ENCODE results near the gene ABCB6.
A peak's percentile ranks its signal among the peaks of the same experiment; 100 is the strongest.

The ABCB6 gene

DNA sequence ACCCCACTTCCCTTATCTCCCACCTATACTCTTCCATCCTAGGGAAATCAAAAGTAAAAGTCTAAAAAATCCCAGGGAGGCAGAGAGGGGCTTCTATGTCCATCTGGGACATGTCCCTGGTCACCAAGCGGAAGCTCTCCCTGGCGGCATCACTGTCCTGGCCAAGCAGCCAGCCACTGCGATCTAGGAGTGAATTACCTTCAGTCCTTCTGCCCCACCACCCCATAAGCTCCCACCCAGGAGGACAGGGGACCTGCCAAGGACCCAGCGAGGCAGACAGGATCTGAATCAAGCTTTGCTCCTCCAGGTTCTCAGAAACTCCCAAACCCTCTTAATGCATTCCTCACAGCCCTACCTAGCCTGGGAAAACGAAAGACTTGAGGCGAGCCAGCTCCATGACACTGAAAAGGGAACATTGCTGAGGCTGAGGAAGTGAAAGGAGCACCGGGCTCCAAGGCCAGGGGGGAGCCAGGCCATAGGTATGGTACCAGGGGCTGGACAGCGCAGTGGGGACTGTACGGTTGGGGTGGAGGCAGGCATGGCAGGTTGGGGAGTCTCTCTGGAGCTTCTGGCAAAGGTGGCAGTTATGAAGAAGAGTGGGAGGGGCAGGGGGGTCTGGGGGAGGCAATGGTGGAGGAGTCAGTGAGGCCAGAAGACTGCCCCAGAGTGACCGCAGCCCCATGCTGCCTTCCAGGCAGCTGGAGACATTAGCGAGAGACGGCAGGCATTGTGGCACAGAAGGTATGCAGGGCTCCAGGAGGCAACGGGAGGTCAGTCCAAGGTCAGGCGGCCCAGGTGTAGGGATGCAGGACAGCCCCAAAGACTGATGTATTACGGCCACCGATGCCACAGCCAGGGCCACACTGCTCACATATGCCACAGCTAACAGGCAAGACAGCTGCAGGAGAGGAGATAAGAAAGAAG is 46.3 kb downstream of the ABCB6 start:
- WGBS, 2 experiments (ENCODE audit: insufficient coverage in 2 of 2): 87 to 90% methylated on average over 13 of the region's 16 CpGs
- Histone ChIP-seq H3K4me1 (ENCODE audit: control insufficient read depth, insufficient read depth, low read length, poor library complexity, severe bottlenecking) (peaks cover 7% of the 10 kb centered on the region), H3K9me3 (ENCODE audit: control insufficient read depth, low read length) (no peaks in the 10 kb centered on the region), H3K4me3 (ENCODE audit: extremely low read depth, insufficient read depth, low read length, poor library complexity, severe bottlenecking) (no peak overlapping the region), H3K27ac (ENCODE audit: low read depth, low read length, severe bottlenecking) (no peak overlapping the region), H3K36me3 (ENCODE audit: control insufficient read depth, insufficient read depth, low read length) (peaks cover 31% of the 10 kb centered on the region)

- H3K4me1 ChIP-seq (ENCODE audit: control insufficient read depth, insufficient read depth, low read length, poor library complexity, severe bottlenecking): peaks cover 7% of the 10 kb centered on the region
- peak overlapping the region; percentile 75 for H3K27ac ChIP-seq (ENCODE audit: low read depth, low read length, severe bottlenecking)
- H3K9me3 ChIP-seq (ENCODE audit: control insufficient read depth, low read length): no peaks in the 10 kb centered on the region
- peaks cover 31% of the 10 kb centered on the region for H3K36me3 ChIP-seq (ENCODE audit: control insufficient read depth, insufficient read depth, low read length)
- 61 to 64% methylated on average over 6 of the region's 6 CpGs for WGBS, 2 experiments (ENCODE audit: insufficient coverage in 2 of 2)
- H3K4me3 ChIP-seq (ENCODE audit: extremely low read depth, insufficient read depth, low read length, poor library complexity, severe bottlenecking): no peak overlapping the region
Observed at GRCh38 chr2:219171231-219171651, 47.5 kb downstream of the ABCB6 start.

DNA sequence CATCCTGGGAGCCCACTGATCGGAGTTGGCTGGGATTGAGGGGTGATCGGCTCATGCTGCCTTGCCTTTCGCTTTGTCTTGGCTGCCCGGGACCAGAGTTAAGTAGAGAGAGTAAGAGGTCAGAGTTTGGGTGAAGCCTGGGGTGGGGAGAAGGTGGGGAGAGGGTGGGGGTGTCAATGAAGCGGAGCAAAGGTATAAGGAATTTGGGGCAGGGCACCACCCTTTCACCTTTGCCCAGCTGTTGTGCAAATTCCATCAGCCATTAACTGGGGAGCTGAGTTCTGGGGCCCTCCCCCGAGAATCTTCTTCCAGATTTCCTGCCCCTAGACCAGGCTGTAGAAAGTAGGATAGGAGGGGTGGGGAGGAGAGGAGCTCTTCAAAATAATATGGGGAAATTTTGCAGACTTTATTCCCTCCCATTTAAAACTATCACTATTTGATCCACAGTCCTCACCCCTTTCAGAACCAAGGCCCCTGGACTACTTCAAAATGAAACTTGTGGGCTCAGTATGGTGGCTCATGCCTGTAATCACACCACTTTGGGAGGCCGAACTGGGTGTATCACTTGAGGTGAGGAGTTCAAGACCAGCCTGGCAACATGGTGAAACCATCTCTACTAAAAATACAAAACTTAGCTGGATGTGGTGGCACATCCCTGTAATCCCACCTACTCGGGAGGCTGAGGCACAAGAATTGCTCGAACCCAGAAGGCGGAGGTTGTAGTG is 48.7 kb downstream of the ABCB6 start, which contains the start of gene SLC23A3:
SLC23A3 (minus strand) TSS at position 100 of the 725 bp plus-strand sequence; CDS start at position 55, 45 bp downstream.
- H3K9me3 ChIP-seq (ENCODE audit: control insufficient read depth, low read length): no peaks in the 10 kb centered on the region
- 78 to 86% methylated on average over 6 to 7 of the region's 10 CpGs for WGBS, 2 experiments (ENCODE audit: insufficient coverage in 2 of 2)
- peaks cover 30% of the 10 kb centered on the region for H3K36me3 ChIP-seq (ENCODE audit: control insufficient read depth, insufficient read depth, low read length)
- H3K4me1 ChIP-seq (ENCODE audit: control insufficient read depth, insufficient read depth, low read length, poor library complexity, severe bottlenecking): peaks cover 7% of the 10 kb centered on the region
- no peak within 1 kb of the TSS for H3K4me3 ChIP-seq (ENCODE audit: extremely low read depth, insufficient read depth, low read length, poor library complexity, severe bottlenecking)
- H3K27ac ChIP-seq (ENCODE audit: low read depth, low read length, severe bottlenecking): no peak within 1 kb of the TSS

DNA sequence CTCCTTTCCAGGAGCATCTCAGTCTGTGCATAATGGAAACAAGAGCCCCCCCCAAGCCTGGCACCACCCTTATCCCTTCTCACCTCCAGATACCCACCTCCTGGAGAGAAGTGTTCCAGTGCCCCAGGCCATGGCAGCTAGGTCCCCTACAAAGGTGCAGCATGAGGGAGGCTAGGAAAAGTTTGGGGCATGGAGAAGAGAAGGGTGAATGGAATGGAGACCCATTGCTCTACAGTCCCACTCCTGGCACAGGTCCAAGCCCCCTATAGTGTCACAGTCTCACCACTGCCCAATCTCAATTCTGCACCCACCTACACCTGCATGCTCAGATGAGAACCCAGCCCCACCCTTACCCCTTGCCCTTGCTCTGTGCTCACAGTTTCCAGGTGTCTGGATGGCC is 49.8 kb downstream of the ABCB6 start:
- H3K4me1 ChIP-seq (ENCODE audit: control insufficient read depth, insufficient read depth, low read length, poor library complexity, severe bottlenecking): peaks cover 7% of the 10 kb centered on the region
- no peaks in the 10 kb centered on the region for H3K9me3 ChIP-seq (ENCODE audit: control insufficient read depth, low read length)
- H3K27ac ChIP-seq (ENCODE audit: low read depth, low read length, severe bottlenecking): no peak overlapping the region
- H3K36me3 ChIP-seq (ENCODE audit: control insufficient read depth, insufficient read depth, low read length): peaks cover 18% of the 10 kb centered on the region
- H3K4me3 ChIP-seq (ENCODE audit: extremely low read depth, insufficient read depth, low read length, poor library complexity, severe bottlenecking): no peak overlapping the region

- Histone ChIP-seq H3K36me3 (ENCODE audit: control insufficient read depth, insufficient read depth, low read length) (peaks cover 14% of the 10 kb centered on the region), H3K4me1 (ENCODE audit: control insufficient read depth, insufficient read depth, low read length, poor library complexity, severe bottlenecking) (peaks cover 7% of the 10 kb centered on the region), H3K9me3 (ENCODE audit: control insufficient read depth, low read length) (no peaks in the 10 kb centered on the region), H3K27ac (ENCODE audit: low read depth, low read length, severe bottlenecking) (no peak overlapping the region), H3K4me3 (ENCODE audit: extremely low read depth, insufficient read depth, low read length, poor library complexity, severe bottlenecking) (no peak overlapping the region)
- 85 to 89% methylated on average over 2 of the region's 6 CpGs for WGBS, 2 experiments (ENCODE audit: insufficient coverage in 2 of 2)
Observed at GRCh38 chr2:219168526-219168925, 50.2 kb downstream of the ABCB6 start.

- 43% methylated on average over 2 to 3 of the region's 5 CpGs for WGBS, 2 experiments (ENCODE audit: insufficient coverage in 2 of 2)
- peaks cover 7% of the 10 kb centered on the region for H3K4me1 ChIP-seq (ENCODE audit: control insufficient read depth, insufficient read depth, low read length, poor library complexity, severe bottlenecking)
- no peak overlapping the region for H3K27ac ChIP-seq (ENCODE audit: low read depth, low read length, severe bottlenecking)
Observed at GRCh38 chr2:219167997-219168396, 50.8 kb downstream of the ABCB6 start.

GRCh38 chr2:219165058-219165911 is 53.5 kb downstream of the ABCB6 start:
- WGBS, 2 experiments (ENCODE audit: insufficient coverage in 2 of 2): 82 to 93% methylated on average over 4 to 8 of the region's 10 CpGs

More at GRCh38 chr2:219167997-219168396, 50.8 kb downstream of the ABCB6 start:
- peaks cover 9% of the 10 kb centered on the region for H3K36me3 ChIP-seq (ENCODE audit: control insufficient read depth, insufficient read depth, low read length)
- H3K4me3 ChIP-seq (ENCODE audit: extremely low read depth, insufficient read depth, low read length, poor library complexity, severe bottlenecking): no peak overlapping the region
- H3K9me3 ChIP-seq (ENCODE audit: control insufficient read depth, low read length): no peaks in the 10 kb centered on the region

GRCh38 chr2:219163156-219163555 is 55.6 kb downstream of the ABCB6 start:
- WGBS, 2 experiments (ENCODE audit: insufficient coverage in 2 of 2): 75 to 96% methylated on average over 4 of the region's 6 CpGs
- H3K4me3 ChIP-seq (ENCODE audit: extremely low read depth, insufficient read depth, low read length, poor library complexity, severe bottlenecking): no peak overlapping the region
- H3K4me1 ChIP-seq (ENCODE audit: control insufficient read depth, insufficient read depth, low read length, poor library complexity, severe bottlenecking): no peaks in the 10 kb centered on the region
- no peak overlapping the region for H3K27ac ChIP-seq (ENCODE audit: low read depth, low read length, severe bottlenecking)
- H3K9me3 ChIP-seq (ENCODE audit: control insufficient read depth, low read length): no peaks in the 10 kb centered on the region
- no peaks in the 10 kb centered on the region for H3K36me3 ChIP-seq (ENCODE audit: control insufficient read depth, insufficient read depth, low read length)

More at GRCh38 chr2:219165058-219165911, 53.5 kb downstream of the ABCB6 start:
- no peaks in the 10 kb centered on the region for H3K9me3 ChIP-seq (ENCODE audit: control insufficient read depth, low read length)
- no peaks in the 10 kb centered on the region for H3K36me3 ChIP-seq (ENCODE audit: control insufficient read depth, insufficient read depth, low read length)
- H3K4me3 ChIP-seq (ENCODE audit: extremely low read depth, insufficient read depth, low read length, poor library complexity, severe bottlenecking): no peak overlapping the region
- H3K27ac ChIP-seq (ENCODE audit: low read depth, low read length, severe bottlenecking): no peak overlapping the region
- H3K4me1 ChIP-seq (ENCODE audit: control insufficient read depth, insufficient read depth, low read length, poor library complexity, severe bottlenecking): no peaks in the 10 kb centered on the region

- H3K27ac ChIP-seq (ENCODE audit: low read depth, low read length, severe bottlenecking): no peak overlapping the region
- H3K9me3 ChIP-seq (ENCODE audit: control insufficient read depth, low read length): no peaks in the 10 kb centered on the region
- peak overlapping the region; percentile 55 for H3K4me3 ChIP-seq (ENCODE audit: extremely low read depth, insufficient read depth, low read length, poor library complexity, severe bottlenecking)
- peaks cover 9% of the 10 kb centered on the region for H3K36me3 ChIP-seq (ENCODE audit: control insufficient read depth, insufficient read depth, low read length)
- WGBS, 2 experiments (ENCODE audit: insufficient coverage in 2 of 2): 64 to 76% methylated on average over 4 of the region's 4 CpGs
- no peaks in the 10 kb centered on the region for H3K4me1 ChIP-seq (ENCODE audit: control insufficient read depth, insufficient read depth, low read length, poor library complexity, severe bottlenecking)
Observed at GRCh38 chr2:219161097-219161496, 57.7 kb downstream of the ABCB6 start.
